GM21737 (cell line): Measurements from ENCODE around the gene RUFY1.
A peak's percentile ranks its signal among the peaks of the same experiment; 100 is the strongest.

Experiments
- ATAC-seq: cut with Tn5 transposase; IDR thresholded peaks from one replicate; pipeline ENCODE4 v1.9.1; 2021; ENCODE audit warnings: mild to moderate bottlenecking, moderate library complexity; ENCODE audit not compliant: unreplicated experiment

Gene RUFY1

GRCh38 chr5:179657302-179658178 is 107.2 kb downstream of the RUFY1 start:
- peak; percentile 86 for ATAC-seq

- ATAC-seq: peak; percentile 50
Observed at GRCh38 chr5:179658179-179658856, 108.0 kb downstream of the RUFY1 start.
